Skeletal muscle tissue (tissue), 4 donors: ENCODE measurements around the gene GEMIN8. TPM values are rescaled to one million over a fixed set of nuclear protein-coding genes. Genes with fewer than 3 reads are reported as not detected.

ENCODE experiments used
- H3K27ac ChIP-seq: one replicate; pipeline ENCODE4 v1.7.0; 2013; ENCODE audit warnings: mild to moderate bottlenecking, low read depth, low read length, inconsistent platforms
- H3K27me3 ChIP-seq, 3 donors: one replicate each; pipeline ENCODE4 v1.7.0; 2013; ENCODE audit warnings: low read length in 3 of 3; ENCODE audit not compliant: control insufficient read depth in 3 of 3, insufficient read depth in 3 of 3
- H3K36me3 ChIP-seq, 3 donors: one replicate each; pipeline ENCODE4 v1.7.0; 2013; ENCODE audit warnings: low read length in 3 of 3; ENCODE audit not compliant: control insufficient read depth in 3 of 3, insufficient read depth in 3 of 3
- H3K4me1 ChIP-seq, 3 donors: one replicate each; pipeline ENCODE4 v1.7.0; 2013; ENCODE audit warnings: low read length in 3 of 3, mild to moderate bottlenecking in 3 of 3; ENCODE audit not compliant: control insufficient read depth in 3 of 3, insufficient read depth in 3 of 3
- H3K4me3 ChIP-seq, 3 donors: one replicate each; pipeline ENCODE4 v1.7.0; 2013; ENCODE audit warnings: low read length in 3 of 3
- H3K9ac ChIP-seq, 3 donors: one replicate each; pipeline ENCODE4 v1.7.0; 2013; ENCODE audit warnings: low read length in 3 of 3, mild to moderate bottlenecking in 3 of 3, moderate library complexity in 2 of 3, low read depth in 1 of 3
- H3K9me3 ChIP-seq, 3 donors: one replicate each; pipeline ENCODE4 v1.7.0; 2013; ENCODE audit warnings: low read length in 3 of 3; ENCODE audit not compliant: control insufficient read depth in 3 of 3
- total RNA-seq: library from RNA; depleted of rRNA; stranded (reverse); fragments of >200 nt; gene quantifications from one replicate; pipeline ENCODE4 v1.2.3, GENCODE V29; 2014
- donor health status: Osteomylitis.

The GEMIN8 gene, protein sequence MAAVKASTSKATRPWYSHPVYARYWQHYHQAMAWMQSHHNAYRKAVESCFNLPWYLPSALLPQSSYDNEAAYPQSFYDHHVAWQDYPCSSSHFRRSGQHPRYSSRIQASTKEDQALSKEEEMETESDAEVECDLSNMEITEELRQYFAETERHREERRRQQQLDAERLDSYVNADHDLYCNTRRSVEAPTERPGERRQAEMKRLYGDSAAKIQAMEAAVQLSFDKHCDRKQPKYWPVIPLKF
- total RNA-seq: 13.0 TPM

- no peaks in the 10 kb centered on the region for H3K9me3 ChIP-seq
- peaks cover 4 to 9% (median 4%) of the 10 kb centered on the region in 3 donors for H3K4me1 ChIP-seq
- H3K9ac ChIP-seq: peak within 1 kb of the TSS; percentile 71 to 80 (median 78)
- H3K4me3 ChIP-seq: peak within 1 kb of the TSS; percentile 80 to 85 (median 81)
- peak within 1 kb of the TSS; percentile 70 for H3K27ac ChIP-seq
- no peaks in the 10 kb centered on the region for H3K36me3 ChIP-seq
- H3K27me3 ChIP-seq: no peaks in the 10 kb centered on the region
Measured at GRCh38 chrX:14029425-14030173, at the start of gene GEMIN8. Gene GEMIN8, minus strand, starts transcription at chrX:14029892. Its CDS starts 8,414 bp downstream, at chrX:14021478.

- Histone ChIP-seq H3K9ac (no peak overlapping the region), H3K27me3 (no peaks in the 10 kb centered on the region), H3K4me1 (no peaks in the 10 kb centered on the region), H3K27ac (no peak overlapping the region), H3K4me3 (no peak overlapping the region), H3K9me3 (no peaks in the 10 kb centered on the region), H3K36me3 (no peaks in the 10 kb centered on the region)
Measured at GRCh38 chrX:14076639-14077038, 46.9 kb upstream of the GEMIN8 start.

DNA sequence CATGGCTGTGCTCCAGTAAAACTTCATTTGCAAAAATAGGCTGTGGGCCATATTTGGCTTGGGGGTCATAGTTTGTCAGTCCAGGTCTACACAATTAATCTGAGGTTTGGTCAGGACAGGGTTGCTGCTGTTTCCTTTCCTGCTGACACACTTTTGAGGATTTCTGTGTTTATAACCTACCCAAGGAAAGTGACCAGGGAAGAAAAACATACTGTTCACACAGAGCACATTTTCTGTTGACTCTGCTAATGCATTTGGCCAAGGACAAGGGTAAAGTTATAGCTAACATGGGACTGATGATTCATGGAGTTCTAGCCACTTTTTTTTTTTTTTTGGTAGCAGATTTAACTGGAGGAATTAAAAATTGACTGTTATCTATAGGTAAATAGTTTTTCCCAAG lies 43.9 kb upstream of the GEMIN8 start:
- H3K36me3 ChIP-seq: no peaks in the 10 kb centered on the region
- H3K9me3 ChIP-seq: no peaks in the 10 kb centered on the region

DNA sequence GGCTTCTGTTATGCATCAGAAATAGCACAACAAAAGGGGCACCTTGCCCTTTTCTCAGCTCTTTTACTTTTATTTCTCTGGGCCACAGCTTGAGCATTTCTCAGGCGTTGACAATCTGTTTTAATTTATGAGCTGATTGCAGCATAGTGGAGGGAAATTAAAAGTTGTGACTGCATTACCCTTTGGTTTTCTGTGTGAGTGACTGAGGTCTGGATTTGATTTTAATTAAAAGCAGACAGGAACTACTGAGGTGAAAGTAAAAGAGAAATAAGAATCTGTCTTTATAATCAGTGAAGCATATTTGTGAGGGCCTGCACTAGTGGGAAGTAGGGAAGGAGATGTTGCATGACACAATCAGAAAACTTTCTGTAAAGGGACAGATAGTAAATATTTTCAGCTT lies 43.4 kb upstream of the GEMIN8 start:
- H3K9ac ChIP-seq: no peak overlapping the region
- no peaks in the 10 kb centered on the region for H3K27me3 ChIP-seq
- H3K27ac ChIP-seq: no peak overlapping the region
- H3K4me3 ChIP-seq: no peak overlapping the region
- no peaks in the 10 kb centered on the region for H3K36me3 ChIP-seq
- H3K9me3 ChIP-seq: no peaks in the 10 kb centered on the region
- no peaks in the 10 kb centered on the region for H3K4me1 ChIP-seq

More for the DNA sequence above, 43.9 kb upstream of the GEMIN8 start:
- Histone ChIP-seq H3K27me3 (no peaks in the 10 kb centered on the region), H3K4me1 (no peaks in the 10 kb centered on the region), H3K9ac (no peak overlapping the region), H3K27ac (no peak overlapping the region), H3K4me3 (no peak overlapping the region)

DNA sequence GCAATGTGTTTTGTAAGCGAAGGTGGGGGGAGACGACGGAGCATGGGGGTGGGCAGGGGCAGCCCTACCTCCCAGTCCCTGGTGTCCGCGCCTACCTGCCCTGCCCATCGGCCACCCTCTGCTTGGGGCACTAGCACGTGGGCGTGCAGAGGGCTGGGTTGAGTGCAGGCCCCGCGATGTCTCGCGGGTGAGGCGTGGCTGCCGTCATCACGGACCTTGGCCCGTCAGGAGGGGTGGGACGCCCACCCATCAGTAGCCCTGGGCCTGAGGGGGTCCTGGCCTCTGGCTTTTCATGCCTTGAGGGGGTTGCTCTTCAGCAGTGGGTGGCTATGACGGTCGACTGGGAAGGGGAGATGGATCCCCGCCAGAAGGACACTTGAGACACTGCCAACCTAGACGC lies 36.1 kb upstream of the GEMIN8 start:
- H3K9me3 ChIP-seq: no peaks in the 10 kb centered on the region
- peaks cover 0 to 5% (median 0%) of the 10 kb centered on the region in 3 donors for H3K27me3 ChIP-seq
- H3K36me3 ChIP-seq: no peaks in the 10 kb centered on the region
- no peak overlapping the region for H3K4me3 ChIP-seq
- no peak overlapping the region for H3K27ac ChIP-seq
- no peaks in the 10 kb centered on the region for H3K4me1 ChIP-seq
- no peak overlapping the region for H3K9ac ChIP-seq

DNA sequence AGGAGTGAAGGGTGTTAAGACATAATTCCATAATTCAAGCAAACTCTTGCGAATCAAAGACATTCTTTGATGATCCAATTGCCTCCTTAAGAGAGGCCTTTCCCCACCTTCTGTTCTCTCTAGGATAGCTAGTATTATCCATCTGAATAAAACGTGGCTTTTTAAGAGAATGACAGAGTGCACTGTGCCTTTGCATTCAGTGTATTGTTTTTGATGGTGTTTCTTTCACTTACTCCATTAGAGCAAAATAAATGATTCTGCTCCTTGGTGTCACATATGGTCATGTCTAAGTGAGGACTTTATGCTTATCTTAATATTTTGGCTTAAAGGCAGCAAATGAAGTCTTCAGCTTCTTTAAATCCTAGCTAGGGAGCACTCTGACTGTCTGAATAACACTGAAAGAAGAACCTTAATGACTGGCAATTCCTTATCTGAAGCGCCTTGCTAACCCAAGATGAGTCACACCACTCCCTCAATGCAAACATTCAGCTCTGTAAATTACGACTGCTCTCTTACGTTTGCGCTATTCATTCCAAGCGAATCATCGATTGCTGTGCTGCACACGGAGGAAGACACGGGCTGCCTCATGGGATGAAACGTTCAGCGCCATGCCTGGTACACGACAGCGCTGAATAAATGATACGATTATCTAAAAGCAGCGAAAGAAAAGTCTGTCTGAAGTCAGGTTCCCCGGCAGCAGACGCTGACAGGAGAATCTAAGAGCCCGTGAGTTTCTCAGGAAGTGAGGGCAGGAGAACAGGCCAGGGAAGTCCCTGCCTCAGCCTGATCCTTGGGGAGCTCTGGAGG lies 35.1 kb upstream of the GEMIN8 start:
- H3K9me3 ChIP-seq: no peaks in the 10 kb centered on the region
- no peak overlapping the region for H3K9ac ChIP-seq
- H3K36me3 ChIP-seq: no peaks in the 10 kb centered on the region
- no peaks in the 10 kb centered on the region for H3K4me1 ChIP-seq
- no peak overlapping the region for H3K27ac ChIP-seq
- peaks cover 0 to 5% (median 0%) of the 10 kb centered on the region in 3 donors for H3K27me3 ChIP-seq
- H3K4me3 ChIP-seq: no peak overlapping the region

DNA sequence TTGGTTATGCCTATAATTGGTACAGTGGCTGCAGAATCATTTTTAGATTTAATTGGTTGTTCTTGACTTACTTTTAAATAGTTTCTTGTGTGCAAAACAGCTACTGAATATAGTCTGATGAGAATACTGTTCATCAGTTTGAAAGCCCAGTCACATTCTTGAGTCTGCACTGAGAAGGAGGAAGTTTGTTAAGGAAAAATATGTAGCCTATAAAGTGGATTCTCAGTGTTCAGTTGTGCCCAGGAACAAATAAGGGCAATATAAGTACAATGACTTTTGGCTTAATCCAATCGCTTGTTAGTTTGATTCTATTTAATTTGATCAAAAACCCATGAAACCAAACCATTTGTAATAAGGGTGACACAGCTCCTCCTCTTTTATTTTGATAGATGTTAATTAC lies 32.8 kb upstream of the GEMIN8 start:
- H3K9ac ChIP-seq: no peak overlapping the region
- H3K27me3 ChIP-seq: peaks cover 0 to 5% (median 0%) of the 10 kb centered on the region in 3 donors
- no peaks in the 10 kb centered on the region for H3K36me3 ChIP-seq
- no peaks in the 10 kb centered on the region for H3K4me1 ChIP-seq
- H3K4me3 ChIP-seq: no peak overlapping the region
- H3K9me3 ChIP-seq: no peaks in the 10 kb centered on the region
- no peak overlapping the region for H3K27ac ChIP-seq

- H3K27ac ChIP-seq: no peak overlapping the region
- H3K9ac ChIP-seq: no peak overlapping the region
- no peaks in the 10 kb centered on the region for H3K36me3 ChIP-seq
- no peak overlapping the region for H3K4me3 ChIP-seq
- H3K27me3 ChIP-seq: peaks cover 0 to 2% (median 0%) of the 10 kb centered on the region in 3 donors
- H3K9me3 ChIP-seq: no peaks in the 10 kb centered on the region
- H3K4me1 ChIP-seq: no peaks in the 10 kb centered on the region
Measured at GRCh38 chrX:14056206-14056605, 26.5 kb upstream of the GEMIN8 start.

- no peaks in the 10 kb centered on the region for H3K4me1 ChIP-seq
- H3K27ac ChIP-seq: no peak overlapping the region
- H3K4me3 ChIP-seq: no peak overlapping the region
- H3K36me3 ChIP-seq: no peaks in the 10 kb centered on the region
- H3K27me3 ChIP-seq: peaks cover 0 to 3% (median 0%) of the 10 kb centered on the region in 3 donors
- no peaks in the 10 kb centered on the region for H3K9me3 ChIP-seq
- H3K9ac ChIP-seq: no peak overlapping the region
Measured at GRCh38 chrX:14051416-14051815, 21.7 kb upstream of the GEMIN8 start.

- Histone ChIP-seq H3K4me3 (no peak overlapping the region), H3K4me1 (no peaks in the 10 kb centered on the region), H3K9ac (no peak overlapping the region), H3K27me3 (peaks cover 0 to 3% (median 0%) of the 10 kb centered on the region in 3 donors), H3K9me3 (no peaks in the 10 kb centered on the region), H3K27ac (no peak overlapping the region), H3K36me3 (no peaks in the 10 kb centered on the region)
Measured at GRCh38 chrX:14050709-14051108, 21.0 kb upstream of the GEMIN8 start.
